Hippocampal formation (tissue), 2 donors: ENCODE data around the gene CTNNA2.

Experiments used
- DNase-seq, 2 donors: peaks; one replicate each; lab custom pipeline; 2025; lab: John Stamatoyannopoulos, UW

CTNNA2 gene

GRCh38 chr2:80549901-80550300, 1037.0 kb downstream of the CTNNA2 start:
- DNase-seq: no peak

- no peak for DNase-seq
These were observed 1047.5 kb downstream of the CTNNA2 start for GRCh38 chr2:80560326-80560725.

- no peak for DNase-seq
These were observed 1055.2 kb downstream of the CTNNA2 start for GRCh38 chr2:80568011-80568410.

- DNase-seq: no peak
These were observed 1060.3 kb downstream of the CTNNA2 start for GRCh38 chr2:80573167-80573566.

GRCh38 chr2:80573950-80574349, 1061.1 kb downstream of the CTNNA2 start:
- no peak for DNase-seq

GRCh38 chr2:80579756-80580155, 1066.9 kb downstream of the CTNNA2 start:
- DNase-seq: no peak

GRCh38 chr2:80591233-80591632, 1078.4 kb downstream of the CTNNA2 start:
- no peak for DNase-seq

- no peak for DNase-seq
These were observed 1079.3 kb downstream of the CTNNA2 start for GRCh38 chr2:80592106-80592505.

- no peak for DNase-seq
These were observed 1097.3 kb downstream of the CTNNA2 start for GRCh38 chr2:80610108-80610507.

GRCh38 chr2:80621656-80622055, 1108.8 kb downstream of the CTNNA2 start:
- no peak for DNase-seq

- no peak for DNase-seq
These were observed 1111.2 kb downstream of the CTNNA2 start for GRCh38 chr2:80624062-80624461.

- DNase-seq: no peak
These were observed 1121.7 kb downstream of the CTNNA2 start for GRCh38 chr2:80634590-80634989.

GRCh38 chr2:80638783-80639182, 1125.9 kb downstream of the CTNNA2 start:
- no peak for DNase-seq

- DNase-seq: no peak
These were observed 1129.6 kb downstream of the CTNNA2 start for GRCh38 chr2:80642465-80642864.

GRCh38 chr2:80643598-80643997, 1130.7 kb downstream of the CTNNA2 start:
- DNase-seq: no peak

- DNase-seq: no peak
These were observed 1138.6 kb downstream of the CTNNA2 start for GRCh38 chr2:80651435-80651834.

GRCh38 chr2:80655265-80655664, 1142.4 kb downstream of the CTNNA2 start:
- DNase-seq: no peak

- no peak for DNase-seq
These were observed 1157.9 kb downstream of the CTNNA2 start for GRCh38 chr2:80670763-80671162.

GRCh38 chr2:80687524-80687923, 1174.7 kb downstream of the CTNNA2 start:
- DNase-seq: no peak

- DNase-seq: no peak
These were observed 1176.3 kb downstream of the CTNNA2 start for GRCh38 chr2:80689106-80689505.
